ENCODE measurements around the gene COL5A2.

GRCh38 chr2:189208254-189208653 lies 28.7 kb upstream of the COL5A2 start:
- no peak for TF ChIP-seq CTCF (IDR thresholded peaks at IDR 0.05)
- TF ChIP-seq POLR2A (IDR thresholded peaks at IDR 0.05), result no peak

Data from lower leg skin (tissue), 3 donors.